Caco-2 (cell line): ENCODE measurements around the gene MRPL49. TPM values are rescaled to one million over a fixed set of nuclear protein-coding genes. Genes with fewer than 3 reads are reported as not detected.
"Not testable (repeated sequence)": the region's sequence is repeated elsewhere in the genome, so short reads cannot be mapped to it uniquely, and the experiment has no call there.

ENCODE experiments used
- BruUV-seq: library from RNA; stranded (reverse); fragments of 400-500 nt; replicated peaks from 2 replicates; lab custom pipeline; 2021; lab: Mats Ljungman, UMichigan
- CTCF ChIA-PET: fragments of 300-600 bp; sonication (Branson Sonifier 250); formaldehyde crosslinking; loops from one replicate; lab custom pipeline; 2022; ENCODE audit warnings: antibody characterized with exemption; lab: Charles Lee
- POLR2A ChIA-PET: fragments of 300-600 bp; sonication (Branson Sonifier 250); formaldehyde crosslinking; loops from one replicate; lab custom pipeline; 2022; ENCODE audit warnings: antibody characterized with exemption; lab: Charles Lee
- DNase-seq, 2 experiments: peaks; one replicate each; pipeline versions ENCODE4 v3.0.0 to v3.0.0-alpha.2; 2020 to 2022
- H3K27me3 ChIP-seq: replicated peaks from 2 replicates; pipeline ENCODE4 v1.6.0; 2011; ENCODE audit warnings: low read length; ENCODE audit not compliant: control insufficient read depth, insufficient read depth
- H3K36me3 ChIP-seq: 2 replicates; pipeline ENCODE4 v1.5.1; 2011; ENCODE audit warnings: low read length; ENCODE audit not compliant: control insufficient read depth, insufficient read depth
- H3K4me1 ChIP-seq: fragments of 250-450 bp; sonication (Bioruptor Pico); 2 replicates; pipeline ENCODE4 v1.5.1; 2020; ENCODE audit warnings: mild to moderate bottlenecking
- H3K4me3 ChIP-seq: 2 replicates; pipeline ENCODE4 v1.5.1; 2011; ENCODE audit warnings: low read depth, mild to moderate bottlenecking, control low read depth, low read length
- H3K9me3 ChIP-seq: fragments of 250-450 bp; sonication (Bioruptor Pico); 2 replicates; pipeline ENCODE4 v1.5.1; 2020; ENCODE audit warnings: mild to moderate bottlenecking, moderate library complexity
- H3K27ac Mint-ChIP-seq: one replicate; pipeline ENCODE4 v1.8.0; 2022; ENCODE audit warnings: mixed read lengths; ENCODE audit not compliant: unreplicated experiment
- H3K27me3 Mint-ChIP-seq: one replicate; pipeline ENCODE4 v1.8.0; 2022; ENCODE audit warnings: mixed read lengths; ENCODE audit not compliant: insufficient read depth, unreplicated experiment
- H3K36me3 Mint-ChIP-seq: one replicate; pipeline ENCODE4 v1.8.0; 2022; ENCODE audit warnings: mild to moderate bottlenecking, mixed read lengths; ENCODE audit not compliant: insufficient read depth, unreplicated experiment
- H3K4me1 Mint-ChIP-seq: one replicate; pipeline ENCODE4 v1.8.0; 2022; ENCODE audit warnings: low read depth, mixed read lengths; ENCODE audit not compliant: unreplicated experiment
- H3K4me3 Mint-ChIP-seq: one replicate; pipeline ENCODE4 v1.8.0; 2022; ENCODE audit warnings: mild to moderate bottlenecking, moderate library complexity, mixed read lengths; ENCODE audit not compliant: unreplicated experiment
- H3K9me3 Mint-ChIP-seq: one replicate; pipeline ENCODE4 v1.8.0; 2022; ENCODE audit warnings: mixed read lengths; ENCODE audit not compliant: unreplicated experiment
- intact Hi-C: fragments of 100-400 bp; cut with micrococcal nuclease; formaldehyde crosslinking; loops from one replicate; pipeline ENCODE4 v1.10.0; 2022; ENCODE audit not compliant: unreplicated experiment
- total RNA-seq: library from RNA; stranded (reverse); gene quantifications from 2 replicates; pipeline ENCODE4 v1.2.3, GENCODE V29; 2022
- TF ChIP-seq, protein P1 (sequence below), 2 experiments: fragments of 200-600 bp in 1 of 2; IDR thresholded peaks; 1 replicate in 1 of 2; 2 replicates in 1 of 2; pipeline versions ENCODE4 v1.5.1 to v1.8.0; 2011 to 2022; ENCODE audit warnings: antibody characterized with exemption in 1 of 2, control low read depth in 1 of 2, inconsistent platforms in 1 of 2, low read depth in 1 of 2, low read length in 1 of 2, mild to moderate bottlenecking in 1 of 2, moderate library complexity in 1 of 2; ENCODE audit not compliant: insufficient read depth in 1 of 2, severe bottlenecking in 1 of 2, unreplicated experiment in 1 of 2

Gene MRPL49
- total RNA-seq, 1 experiment from 2014 or later = 95.1 TPM

DNA sequence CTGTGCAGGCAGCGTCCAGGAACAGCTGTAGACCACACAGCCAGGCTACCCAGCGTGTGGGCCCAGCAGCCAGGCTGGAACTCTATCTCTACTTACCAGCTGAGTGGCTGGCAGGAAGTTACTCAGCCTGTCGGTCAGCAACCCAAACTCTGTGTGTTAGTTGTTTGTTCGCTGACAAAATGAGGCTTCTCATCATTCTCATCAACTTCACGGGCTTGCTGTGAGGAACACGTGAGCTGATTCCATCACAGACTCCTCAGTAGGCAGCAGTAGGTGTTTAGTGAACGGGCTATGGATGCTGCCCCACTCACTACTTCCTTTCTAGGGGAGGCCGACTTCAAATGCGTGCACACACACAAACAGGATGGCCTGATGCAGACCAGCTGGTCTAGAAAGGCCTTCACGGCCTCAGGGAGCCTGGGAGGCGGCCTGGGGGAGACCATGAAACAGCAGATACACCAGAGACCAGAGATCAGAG, 47.1 kb downstream of the MRPL49 start:
- Histone ChIP-seq H3K4me1 (no peaks in the 10 kb centered on the region), H3K4me3 (no peak overlapping the region), H3K27me3 (no peaks in the 10 kb centered on the region), H3K9me3 (no peaks in the 10 kb centered on the region), H3K36me3 (no peaks in the 10 kb centered on the region; the same call in 1 of the 2 replicates)
- ChIA-PET POLR2A (no interaction called here), CTCF (interaction anchor here (0.7 kb wide), 1 partner anchor 8 kb away, joined by 5 read pairs; no protein-coding TSS in a partner anchor)
- Mint-ChIP-seq H3K27me3 (no peaks in the 10 kb centered on the region), H3K9me3 (no peaks in the 10 kb centered on the region), H3K4me3 (no peak overlapping the region), H3K27ac (peak overlapping the region; percentile 7), H3K36me3 (peaks cover 10% of the 10 kb centered on the region), H3K4me1 (peaks cover 8% of the 10 kb centered on the region)
- intact Hi-C loops = no loop called here
- TF ChIP-seq, protein P1, sequence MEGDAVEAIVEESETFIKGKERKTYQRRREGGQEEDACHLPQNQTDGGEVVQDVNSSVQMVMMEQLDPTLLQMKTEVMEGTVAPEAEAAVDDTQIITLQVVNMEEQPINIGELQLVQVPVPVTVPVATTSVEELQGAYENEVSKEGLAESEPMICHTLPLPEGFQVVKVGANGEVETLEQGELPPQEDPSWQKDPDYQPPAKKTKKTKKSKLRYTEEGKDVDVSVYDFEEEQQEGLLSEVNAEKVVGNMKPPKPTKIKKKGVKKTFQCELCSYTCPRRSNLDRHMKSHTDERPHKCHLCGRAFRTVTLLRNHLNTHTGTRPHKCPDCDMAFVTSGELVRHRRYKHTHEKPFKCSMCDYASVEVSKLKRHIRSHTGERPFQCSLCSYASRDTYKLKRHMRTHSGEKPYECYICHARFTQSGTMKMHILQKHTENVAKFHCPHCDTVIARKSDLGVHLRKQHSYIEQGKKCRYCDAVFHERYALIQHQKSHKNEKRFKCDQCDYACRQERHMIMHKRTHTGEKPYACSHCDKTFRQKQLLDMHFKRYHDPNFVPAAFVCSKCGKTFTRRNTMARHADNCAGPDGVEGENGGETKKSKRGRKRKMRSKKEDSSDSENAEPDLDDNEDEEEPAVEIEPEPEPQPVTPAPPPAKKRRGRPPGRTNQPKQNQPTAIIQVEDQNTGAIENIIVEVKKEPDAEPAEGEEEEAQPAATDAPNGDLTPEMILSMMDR (IDR thresholded peaks at IDR 0.05; ENCODE audit: insufficient read depth in 1 of 2, low read depth in 1 of 2, low read length in 1 of 2, severe bottlenecking in 1 of 2, unreplicated experiment in 1 of 2) = no peak
- no peak for DNase-seq
- BruUV-seq = no TSS peak

DNA sequence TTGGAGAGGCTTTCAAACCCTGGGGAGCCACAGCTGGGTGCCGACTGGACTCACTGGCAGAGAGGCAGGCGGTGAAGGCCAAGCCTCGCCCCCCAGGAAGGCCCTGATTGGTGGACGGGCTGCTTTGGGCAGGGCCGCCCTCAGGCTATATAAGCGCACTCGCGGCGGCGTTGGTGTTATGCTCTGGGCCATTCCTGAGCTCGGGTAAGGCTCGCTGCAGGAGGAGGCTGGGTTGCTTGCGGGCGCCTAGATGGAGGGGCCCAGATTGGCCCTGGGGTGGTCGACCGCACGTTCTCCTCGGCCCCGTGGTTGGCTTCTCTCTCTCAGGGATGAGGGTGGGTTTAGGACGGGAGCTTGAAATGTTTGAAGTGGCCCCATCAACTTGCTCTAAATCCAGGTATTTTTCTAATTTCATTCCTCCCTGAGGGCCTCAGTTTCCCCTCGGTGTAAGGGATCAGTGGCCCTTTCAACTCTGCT, 48.0 kb downstream of the MRPL49 start, which contains the start of gene SPDYC:
TSS of gene SPDYC (plus strand) at position 176 of the 477 bp plus-strand sequence. CDS start 1,125 bp downstream, outside the sequence.
- no peak for DNase-seq
- no peaks in the 10 kb centered on the region for H3K4me1 ChIP-seq
- Mint-ChIP-seq H3K9me3 (no peaks in the 10 kb centered on the region), H3K4me1 (peaks cover 13% of the 10 kb centered on the region), H3K36me3 (peaks cover 10% of the 10 kb centered on the region), H3K27me3 (no peaks in the 10 kb centered on the region), H3K27ac (peak within 1 kb of the TSS; percentile 12), H3K4me3 (no peak within 1 kb of the TSS)
- no peaks in the 10 kb centered on the region for H3K9me3 ChIP-seq
- BruUV-seq = no TSS peak
- no peak within 1 kb of the TSS for H3K4me3 ChIP-seq
- TF ChIP-seq, protein P1 (IDR thresholded peaks at IDR 0.05; ENCODE audit: insufficient read depth in 1 of 2, low read depth in 1 of 2, low read length in 1 of 2, severe bottlenecking in 1 of 2, unreplicated experiment in 1 of 2) = no peak
- H3K27me3 ChIP-seq = no peaks in the 10 kb centered on the region
- intact Hi-C loops = no loop called here
- ChIA-PET POLR2A (no interaction called here), CTCF (interaction anchor here (0.6 kb wide), 1 partner anchor 12 kb away, joined by 3 read pairs; the partner anchor contains the start of gene CAPN1)
- H3K36me3 ChIP-seq = no peaks in the 10 kb centered on the region; the same call in 1 of the 2 replicates

DNA sequence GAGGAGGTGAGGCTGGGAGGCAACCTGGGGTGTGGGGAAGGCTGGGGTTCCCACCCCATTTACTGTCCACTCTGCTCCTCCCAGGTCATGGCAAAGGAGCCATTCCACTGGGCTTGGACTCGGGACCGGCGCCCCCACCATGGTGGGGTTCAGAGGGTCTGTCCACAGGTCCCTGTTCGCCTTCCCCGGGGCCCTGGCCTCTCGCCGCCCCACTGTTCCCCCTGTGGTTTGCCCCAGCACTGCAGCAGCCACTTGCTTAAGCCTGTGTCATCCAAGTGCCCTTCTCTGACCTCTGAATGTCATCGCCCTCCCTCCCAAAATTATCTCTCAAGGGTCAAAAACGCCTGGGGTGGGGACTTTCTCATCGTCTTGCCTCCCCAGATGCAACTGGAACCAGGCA, 50.5 kb downstream of the MRPL49 start:
- no TSS peak for BruUV-seq
- POLR2A ChIA-PET = no interaction called here
- TF ChIP-seq, protein P1 (IDR thresholded peaks at IDR 0.05; ENCODE audit: insufficient read depth in 1 of 2, low read depth in 1 of 2, low read length in 1 of 2, severe bottlenecking in 1 of 2, unreplicated experiment in 1 of 2) = no peak
- no peaks in the 10 kb centered on the region for H3K27me3 ChIP-seq
- no peak for DNase-seq
- H3K36me3 ChIP-seq = no peaks in the 10 kb centered on the region; the same call in 1 of the 2 replicates
- Mint-ChIP-seq H3K4me1 (peaks cover 5% of the 10 kb centered on the region), H3K4me3 (no peak overlapping the region), H3K27me3 (no peaks in the 10 kb centered on the region), H3K36me3 (no peaks in the 10 kb centered on the region), H3K27ac (no peak overlapping the region), H3K9me3 (no peaks in the 10 kb centered on the region)
- H3K9me3 ChIP-seq = no peaks in the 10 kb centered on the region
- H3K4me1 ChIP-seq = no peaks in the 10 kb centered on the region
- no peak overlapping the region for H3K4me3 ChIP-seq
- intact Hi-C loops = no loop called here
- CTCF ChIA-PET = no interaction called here

DNA sequence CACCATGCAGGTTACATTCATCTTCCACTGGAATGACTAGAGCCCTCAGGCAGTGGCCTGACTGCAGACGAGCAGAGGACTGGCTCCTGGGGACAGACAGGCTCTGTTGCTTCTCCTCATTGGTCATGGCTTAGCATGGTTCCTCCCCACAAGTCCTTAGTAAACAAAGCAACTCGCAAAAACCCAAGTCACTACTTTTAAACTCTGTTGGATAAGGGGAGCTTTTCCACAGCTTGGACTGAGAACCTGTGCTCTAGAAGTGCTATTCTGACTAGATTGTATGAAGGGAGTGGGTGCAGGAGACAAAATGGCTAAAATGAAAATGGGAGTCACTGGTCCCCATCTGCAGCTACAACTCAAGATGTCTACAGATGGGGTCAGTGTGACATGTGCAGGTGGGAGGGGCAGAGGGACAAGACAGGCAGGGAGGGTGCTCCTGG, 52.5 kb downstream of the MRPL49 start:
- CTCF ChIA-PET, H3K36me3 ChIP-seq, H3K4me3 ChIP-seq, H3K27me3 ChIP-seq, intact Hi-C loops, H3K9me3 ChIP-seq, H3K4me1 ChIP-seq, H3K4me1 Mint-ChIP-seq, BruUV-seq, H3K9me3 Mint-ChIP-seq, H3K27me3 Mint-ChIP-seq, H3K36me3 Mint-ChIP-seq: not testable (repeated sequence)
- Mint-ChIP-seq H3K27ac (peak overlapping the region; percentile 42), H3K4me3 (peak overlapping the region; percentile 33)
- POLR2A ChIA-PET = interaction anchor here (0.7 to 1.2 kb wide), 3 partner anchors 9 to 162 kb away, joined by 3 read pairs; partner anchors contain the start of genes FAU and MRPL49
- DNase-seq = peak; percentile 58 to 70
